GM18873 (cell line): Measurements from ENCODE around the gene GNG10.
"Not testable (repeated sequence)": the region's sequence is repeated elsewhere in the genome, so short reads cannot be mapped to it uniquely, and the experiment has no call there.

Experiments
- ATAC-seq: cut with Tn5 transposase; IDR thresholded peaks from one replicate; pipeline ENCODE4 v1.9.1; 2021; ENCODE audit warnings: mild to moderate bottlenecking, moderate library complexity, moderate number of reproducible peaks; ENCODE audit not compliant: unreplicated experiment, low FRiP score

The GNG10 gene

DNA sequence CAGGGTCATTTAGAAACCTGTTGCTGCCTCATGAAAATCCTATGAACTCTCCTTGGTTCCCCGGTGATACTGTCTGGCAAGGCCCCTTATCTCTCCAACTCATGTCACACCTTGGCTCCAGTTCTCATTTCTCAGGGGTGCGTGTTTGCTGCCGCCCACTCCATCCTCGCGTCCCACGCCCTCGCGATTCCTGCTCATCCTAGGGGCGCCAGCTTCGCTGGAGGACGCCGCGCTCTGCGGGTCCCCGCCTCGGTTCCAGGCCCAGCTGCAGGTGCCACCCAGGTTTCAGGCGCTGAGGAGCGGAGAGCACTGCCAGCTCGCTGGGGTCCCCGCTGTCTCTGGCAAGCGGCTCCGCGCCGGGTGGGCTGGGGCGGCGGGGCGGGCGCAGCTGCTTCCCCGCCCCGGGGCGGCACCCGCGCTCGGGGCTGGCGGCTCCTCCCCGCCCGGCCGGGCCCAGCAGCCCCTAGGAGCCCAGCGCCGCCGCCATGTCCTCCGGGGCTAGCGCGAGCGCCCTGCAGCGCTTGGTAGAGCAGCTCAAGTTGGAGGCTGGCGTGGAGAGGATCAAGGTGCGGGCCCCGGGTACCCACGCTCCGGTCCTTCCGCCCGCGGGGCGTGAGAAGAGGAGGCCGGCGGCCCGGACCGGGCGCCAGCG lies at the start of gene GNG10:
Gene GNG10, plus strand, starts transcription at position 456 of the 652 bp plus-strand sequence. Its CDS starts 30 bp downstream, at position 486.
- peak; percentile 46 for ATAC-seq

DNA sequence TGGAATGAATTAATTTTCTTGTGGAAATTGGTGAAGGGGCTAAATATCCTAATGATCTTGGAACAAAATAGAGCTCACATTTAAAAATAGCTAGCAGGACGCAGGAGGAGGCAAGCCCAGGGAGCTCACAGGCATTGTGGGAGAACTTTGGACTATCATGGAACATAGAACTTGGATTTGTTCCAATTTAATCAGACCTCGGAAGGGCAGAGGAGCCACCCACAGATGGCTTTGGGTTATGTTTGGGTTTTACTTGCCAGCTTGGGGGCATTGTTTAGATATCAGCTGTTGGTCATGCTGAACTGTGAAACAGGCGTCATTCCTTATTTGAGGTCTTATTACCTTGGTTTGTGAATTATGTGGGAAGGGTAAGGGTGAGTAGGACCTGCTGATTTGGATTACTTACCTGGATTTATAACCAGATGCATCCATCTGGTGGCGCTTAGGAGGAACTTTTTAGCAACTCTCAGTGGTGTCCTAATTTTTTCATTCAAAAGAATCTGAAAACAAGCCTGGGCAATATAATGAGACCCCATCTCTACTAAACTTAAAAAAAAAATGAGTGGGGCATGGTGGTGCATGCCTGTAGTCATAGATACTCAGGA lies 47.9 kb upstream of the GNG10 start:
- ATAC-seq: no peak

DNA sequence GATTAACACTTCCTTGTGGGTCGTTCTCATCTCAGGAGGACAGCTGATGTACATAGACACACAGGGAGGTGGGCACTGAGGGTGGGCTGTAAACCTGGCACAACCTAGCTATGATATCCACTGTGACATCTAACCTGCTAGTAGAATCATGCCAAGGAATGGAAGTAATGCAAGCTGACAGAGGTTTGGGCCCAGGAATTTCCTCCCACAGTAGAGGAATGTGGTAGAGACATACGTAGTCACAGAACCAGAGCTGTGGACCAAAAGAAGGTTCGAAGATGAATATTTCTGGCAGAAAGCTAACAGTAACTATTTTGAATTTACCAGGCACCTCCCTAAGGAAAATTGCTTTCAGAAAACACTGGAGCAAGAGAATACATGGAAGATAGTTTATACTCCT lies 45.5 kb upstream of the GNG10 start:
- no peak for ATAC-seq

DNA sequence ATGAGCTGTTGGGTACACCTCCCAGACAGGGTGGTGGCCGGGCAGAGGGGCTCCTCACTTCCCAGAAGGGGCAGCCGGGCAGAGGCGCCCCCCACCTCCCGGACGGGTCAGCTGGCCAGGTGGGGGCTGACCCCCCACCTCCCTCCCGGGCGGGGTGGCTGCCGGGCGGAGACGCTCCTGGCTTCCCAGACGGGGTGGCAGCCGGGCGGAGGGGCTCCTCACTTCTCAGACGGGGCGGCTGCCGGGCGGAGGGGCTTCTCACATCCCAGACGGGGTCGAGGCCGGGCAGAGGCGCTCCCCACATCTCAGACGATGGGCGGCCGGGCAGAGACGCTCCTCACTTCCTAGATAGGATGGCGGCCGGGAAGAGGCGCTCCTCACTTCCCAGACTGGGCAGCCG lies 44.1 kb upstream of the GNG10 start:
- ATAC-seq: not testable (repeated sequence)

DNA sequence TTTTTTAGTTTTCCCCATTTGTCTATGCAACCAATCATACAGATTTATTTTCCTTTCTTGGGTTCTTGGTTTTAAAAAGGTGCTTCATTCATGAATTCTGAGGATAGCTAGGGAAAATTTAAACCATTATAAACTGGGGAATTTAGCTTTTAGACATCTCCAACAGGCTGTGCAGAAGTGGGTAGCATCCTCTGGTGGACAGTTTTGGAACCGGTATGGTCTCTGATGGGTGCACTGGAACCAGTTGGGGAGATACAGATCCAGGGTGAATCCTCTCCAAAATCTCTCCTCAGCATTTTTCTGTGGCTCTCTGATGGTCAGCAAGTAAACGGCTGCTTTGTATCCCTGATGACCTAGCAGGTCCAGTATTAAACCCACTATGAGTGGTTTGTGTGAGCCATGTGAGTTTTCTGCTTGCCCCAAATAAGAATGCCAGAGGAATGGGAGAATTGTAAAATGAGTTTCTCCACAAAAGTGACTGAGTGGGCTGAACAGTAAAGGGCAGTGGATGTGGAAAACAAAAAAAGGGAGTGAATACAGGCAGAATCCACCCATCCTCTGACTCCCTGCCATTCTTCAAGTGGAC lies 39.4 kb upstream of the GNG10 start:
- no peak for ATAC-seq

DNA sequence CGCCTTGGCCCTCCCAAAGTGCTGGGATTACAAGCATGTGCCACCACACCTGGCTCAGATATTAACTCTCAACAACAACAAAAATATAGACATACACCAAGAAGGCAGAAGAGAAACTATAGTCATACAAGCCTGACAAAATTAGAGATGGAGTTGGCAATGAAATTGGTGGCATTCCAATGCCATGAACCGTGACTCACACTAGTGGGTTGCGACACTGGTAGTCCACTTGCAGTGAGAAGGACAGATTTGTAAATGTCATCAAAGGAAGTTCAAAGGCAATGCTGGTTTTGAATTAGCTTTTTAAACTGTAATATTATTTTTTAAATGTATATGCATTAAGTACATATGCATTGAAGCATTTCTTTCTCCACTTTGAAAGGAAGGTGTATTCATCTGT lies 38.8 kb upstream of the GNG10 start:
- no peak for ATAC-seq

DNA sequence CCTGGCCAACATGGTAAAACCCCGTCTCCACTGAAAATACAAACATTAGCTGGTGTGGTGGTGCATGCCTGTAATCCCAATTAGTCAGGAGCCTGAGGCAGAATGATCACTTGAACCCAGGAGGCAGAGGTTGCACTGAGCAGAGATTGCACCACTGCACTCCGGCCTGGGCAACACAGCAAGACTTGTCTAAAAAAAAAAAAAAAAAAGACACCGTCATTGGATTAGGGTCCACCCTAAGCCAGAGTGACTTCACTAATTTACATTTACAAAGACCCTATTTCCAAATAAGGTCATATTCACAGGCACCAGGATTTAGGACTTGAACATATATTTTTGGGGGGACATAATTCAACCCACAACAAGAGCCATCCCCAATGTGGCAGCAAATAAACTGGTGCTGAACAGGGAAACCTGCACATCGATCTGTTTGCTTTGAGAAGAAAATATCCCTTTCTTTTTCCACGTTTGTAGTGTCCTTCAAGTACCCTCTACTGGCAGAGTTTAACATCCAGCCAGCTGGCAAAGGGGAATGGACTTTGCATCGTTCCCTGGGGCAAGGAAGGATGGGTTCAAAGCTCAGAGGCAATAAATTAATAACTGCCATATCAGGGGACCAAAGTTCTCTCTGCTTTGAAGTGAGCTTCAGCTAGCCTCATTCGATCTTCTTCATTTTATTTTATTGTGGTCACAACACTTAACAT lies 34.0 kb upstream of the GNG10 start:
- no peak for ATAC-seq

DNA sequence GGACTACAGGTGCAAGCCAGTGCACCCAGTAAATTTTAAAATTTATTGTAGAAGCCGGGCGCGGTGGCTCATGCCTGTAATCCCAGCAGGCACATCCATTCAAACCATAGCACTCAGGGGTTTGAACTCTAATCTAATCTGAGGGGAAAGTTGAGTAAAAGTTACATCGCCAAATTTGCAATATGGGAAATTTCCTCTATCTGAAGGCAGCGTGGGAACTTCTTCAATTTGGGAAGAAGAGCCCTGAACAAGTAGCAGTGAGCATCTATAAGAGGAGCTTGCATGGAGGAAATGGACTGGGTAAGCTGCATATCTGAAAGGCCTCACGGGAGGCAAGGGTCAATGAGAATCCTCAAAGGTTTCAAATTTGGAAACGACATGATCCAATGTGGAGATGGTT lies 33.0 kb upstream of the GNG10 start:
- no peak for ATAC-seq

DNA sequence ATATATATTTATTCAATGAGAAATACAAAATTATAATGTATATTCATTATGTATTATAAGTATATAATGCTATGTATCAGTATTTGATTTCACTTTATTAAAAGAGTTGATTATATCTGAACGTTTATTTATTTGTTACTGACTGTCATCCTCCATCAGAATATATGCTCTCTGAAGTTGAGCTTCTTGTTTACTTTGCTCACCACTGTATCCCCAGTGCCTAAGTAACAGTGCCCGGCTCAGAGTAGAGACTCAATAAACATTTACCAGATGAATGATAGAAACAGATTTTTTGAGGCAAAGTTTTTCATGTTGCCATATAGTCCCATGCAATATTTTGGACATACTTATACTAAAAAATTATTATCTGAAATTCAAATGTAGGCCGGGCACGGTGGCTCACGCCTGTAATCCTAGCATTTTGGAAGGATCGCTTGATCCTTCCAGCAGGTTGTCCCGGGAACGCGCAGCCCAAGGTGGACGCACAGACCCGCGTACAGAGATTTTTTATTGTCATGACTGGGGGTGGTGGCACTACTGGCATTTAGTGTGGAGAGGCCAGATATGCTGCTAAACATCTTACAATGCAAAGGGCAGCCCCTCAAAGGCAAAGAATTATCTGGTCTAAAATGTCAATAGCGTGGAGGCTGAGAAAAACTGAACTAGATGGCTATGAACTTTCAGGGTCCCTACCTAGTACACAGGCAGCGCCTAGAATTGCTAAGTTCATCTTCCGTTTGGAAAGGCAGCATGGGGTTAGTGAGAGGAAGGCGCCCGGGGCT lies 31.0 kb upstream of the GNG10 start:
- no peak for ATAC-seq

DNA sequence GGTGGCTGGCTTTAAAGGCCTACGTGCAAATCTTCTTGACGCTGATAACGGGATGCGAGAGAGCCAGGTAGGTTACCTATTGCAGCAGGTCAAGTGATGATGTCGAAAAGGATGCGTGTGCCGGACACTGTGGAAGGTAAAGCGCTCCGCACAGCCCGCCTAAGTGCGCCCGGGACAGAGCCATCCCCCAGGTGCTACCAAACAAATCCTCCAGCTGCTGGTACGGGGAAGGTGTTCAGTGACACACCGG lies 30.5 kb upstream of the GNG10 start:
- no peak for ATAC-seq

DNA sequence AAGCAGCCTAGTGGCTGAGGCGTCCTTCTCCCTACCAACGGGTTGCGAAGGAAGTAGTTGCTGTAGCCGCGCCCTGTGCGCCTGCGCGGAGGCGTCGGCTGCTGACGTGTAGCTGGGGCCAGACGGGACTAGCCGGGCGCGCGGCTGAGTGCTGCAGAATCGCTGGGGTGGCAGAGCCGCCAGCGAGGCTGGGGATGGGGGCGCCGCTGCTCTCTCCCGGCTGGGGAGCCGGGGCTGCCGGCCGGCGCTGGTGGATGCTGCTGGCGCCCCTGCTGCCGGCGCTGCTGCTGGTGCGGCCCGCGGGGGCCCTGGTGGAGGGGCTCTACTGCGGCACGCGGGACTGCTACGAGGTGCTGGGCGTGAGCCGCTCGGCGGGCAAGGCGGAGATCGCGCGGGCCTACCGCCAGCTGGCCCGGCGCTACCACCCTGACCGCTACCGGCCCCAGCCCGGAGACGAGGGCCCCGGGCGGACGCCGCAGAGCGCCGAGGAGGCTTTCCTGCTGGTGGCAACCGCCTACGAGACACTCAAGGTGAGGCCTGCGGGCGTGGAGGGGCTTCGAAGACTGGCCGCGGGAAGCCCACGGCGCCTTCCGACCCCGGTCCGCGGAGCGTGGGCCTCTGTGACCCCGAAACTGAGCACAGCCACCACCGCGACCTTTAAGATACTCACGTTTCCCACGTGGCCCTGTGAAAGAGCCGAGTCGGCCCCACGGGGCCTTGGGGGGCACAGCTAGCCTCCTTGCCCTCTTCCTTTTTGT lies 30.0 kb upstream of the GNG10 start, which contains the start of gene DNAJC25:
Gene DNAJC25, plus strand, starts transcription at position 121 of the 758 bp plus-strand sequence. Its CDS starts 74 bp downstream, at position 195.
- peak; percentile 96 for ATAC-seq

DNA sequence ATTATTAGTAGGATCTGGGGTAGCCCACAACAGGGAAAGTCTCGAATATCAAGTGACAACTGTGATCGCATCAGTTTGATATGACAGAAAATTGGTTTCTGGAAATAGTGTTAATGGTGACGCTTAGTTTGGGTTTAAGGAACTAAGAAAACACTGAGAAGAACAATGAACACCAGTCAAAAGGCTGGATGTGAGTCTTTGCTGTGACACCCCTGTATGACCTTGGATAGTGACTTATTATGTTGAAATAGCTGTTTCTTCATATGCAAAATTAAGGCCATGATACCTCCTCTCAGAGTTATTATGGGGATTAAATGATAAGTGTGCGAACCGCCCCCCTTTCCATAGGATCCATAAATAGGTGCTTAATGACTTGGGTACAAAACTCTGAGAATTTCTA lies 29.3 kb upstream of the GNG10 start:
- ATAC-seq: no peak

DNA sequence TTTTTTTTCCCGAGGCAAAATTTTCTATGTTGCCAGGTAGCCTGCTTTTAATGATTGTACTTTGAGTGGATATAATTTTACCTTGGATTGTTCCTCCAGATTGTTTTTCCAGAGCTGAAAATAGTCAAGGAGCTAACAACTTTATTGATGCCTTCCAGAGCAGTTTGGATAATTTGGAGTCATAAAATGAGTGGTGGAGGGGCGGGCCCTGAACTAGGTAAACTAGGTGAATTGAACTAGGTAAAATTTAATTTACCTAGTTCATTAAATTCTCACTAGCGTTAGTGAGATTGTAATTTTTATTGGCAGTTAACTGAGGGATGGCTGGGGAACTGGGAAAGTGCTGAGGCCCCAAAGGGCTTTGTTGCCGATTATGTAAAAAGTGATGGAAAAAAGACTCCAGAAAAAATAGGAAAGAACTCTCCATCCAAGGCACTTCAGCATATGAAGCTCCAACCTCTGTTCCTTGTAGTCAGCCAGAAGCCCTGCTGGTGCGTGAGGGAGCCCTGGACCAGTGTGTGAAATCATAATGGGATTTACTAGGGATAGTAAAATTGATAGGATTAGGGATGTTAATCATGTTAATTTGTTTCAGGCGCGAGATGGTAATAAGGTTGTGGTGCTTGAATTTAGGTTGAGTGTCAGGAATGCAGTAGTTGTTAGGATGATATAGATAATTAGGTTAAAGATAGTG lies 28.6 kb upstream of the GNG10 start:
- ATAC-seq: no peak

DNA sequence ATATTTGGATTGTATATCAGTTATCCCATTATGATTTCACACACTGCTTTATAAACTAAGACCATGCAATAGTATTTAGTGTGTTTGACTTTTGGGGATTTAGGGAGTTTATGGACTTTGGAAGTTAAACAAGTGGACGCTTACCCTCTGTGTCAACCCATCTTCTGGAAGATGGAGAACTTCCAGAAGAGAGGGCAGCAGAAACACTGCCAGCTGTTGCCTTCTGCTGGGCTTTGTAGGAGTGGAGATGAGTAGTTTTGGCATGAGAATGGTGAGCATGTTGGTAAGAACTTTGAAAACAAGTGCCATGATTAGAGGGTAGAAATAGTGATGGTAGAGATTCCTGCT lies 28.0 kb upstream of the GNG10 start:
- no peak for ATAC-seq

DNA sequence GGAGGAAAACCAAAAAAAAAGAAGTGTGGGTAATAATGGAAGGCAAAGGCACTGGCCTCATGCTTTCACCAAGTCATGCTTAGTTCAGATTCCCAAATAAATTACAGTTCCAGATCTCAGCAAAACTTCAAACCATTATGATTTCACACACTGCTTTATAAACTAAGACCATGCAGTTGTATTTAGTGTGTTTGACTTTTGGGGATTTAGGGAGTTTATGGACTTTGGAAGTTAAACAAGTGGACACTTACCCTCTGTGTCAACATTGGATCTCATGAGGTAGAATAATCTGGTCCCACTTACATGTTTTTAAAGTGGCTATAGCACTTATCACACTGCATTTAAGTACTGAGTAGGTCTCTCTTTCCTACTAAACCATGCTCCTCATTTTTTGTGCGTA lies 26.5 kb upstream of the GNG10 start:
- no peak for ATAC-seq

DNA sequence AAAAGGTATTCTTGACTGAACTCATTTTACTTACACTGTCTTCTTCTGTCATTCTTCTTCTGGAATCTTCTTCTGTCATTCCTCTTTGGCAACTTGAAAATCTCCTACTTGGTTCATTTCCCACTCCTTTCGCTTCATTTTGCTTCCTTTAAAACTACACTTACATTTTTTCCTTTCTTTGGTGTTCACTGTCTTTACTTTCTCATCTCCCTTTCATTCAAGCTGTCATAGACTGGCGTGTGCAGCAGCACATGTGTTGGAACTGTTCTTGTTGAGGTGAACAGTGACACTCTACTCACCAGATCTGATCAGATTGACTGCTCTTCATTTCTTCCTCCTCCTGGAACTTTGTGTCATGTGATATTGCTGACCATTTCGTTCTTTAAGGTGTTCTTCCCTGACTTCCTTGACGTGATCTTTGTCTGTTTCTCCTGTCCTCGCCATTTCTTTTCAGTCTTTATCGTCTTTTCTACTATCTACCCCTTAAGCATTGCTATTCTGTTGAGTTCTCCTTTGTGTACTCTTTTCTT lies 23.9 kb upstream of the GNG10 start:
- ATAC-seq: no peak

DNA sequence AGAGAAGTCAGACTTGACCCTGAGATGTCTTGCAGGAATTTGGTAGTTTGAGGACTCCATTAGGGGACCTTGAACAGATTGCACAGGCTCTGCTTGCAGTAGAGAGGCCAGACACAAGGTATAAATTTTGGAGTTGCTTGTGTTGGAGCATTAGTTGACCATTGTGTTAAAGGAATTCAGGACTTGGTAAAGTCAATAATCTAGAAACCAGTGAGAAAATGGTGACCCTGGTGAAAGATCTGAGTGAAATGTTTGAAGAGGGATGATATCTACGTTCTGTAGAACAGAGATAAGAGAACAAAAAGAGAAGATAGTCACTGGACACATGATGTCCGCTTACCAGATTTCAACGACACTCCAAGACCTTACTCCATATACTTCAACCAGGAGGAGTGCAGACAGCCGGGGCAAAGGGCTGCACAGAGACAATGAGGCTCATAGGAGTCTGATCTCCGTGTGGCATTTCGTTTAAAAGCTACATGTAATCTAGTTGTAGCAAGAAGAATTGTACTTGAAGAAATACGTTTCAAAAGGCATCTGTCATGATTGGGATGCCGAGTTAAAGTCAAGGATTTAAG lies 17.1 kb upstream of the GNG10 start:
- no peak for ATAC-seq

DNA sequence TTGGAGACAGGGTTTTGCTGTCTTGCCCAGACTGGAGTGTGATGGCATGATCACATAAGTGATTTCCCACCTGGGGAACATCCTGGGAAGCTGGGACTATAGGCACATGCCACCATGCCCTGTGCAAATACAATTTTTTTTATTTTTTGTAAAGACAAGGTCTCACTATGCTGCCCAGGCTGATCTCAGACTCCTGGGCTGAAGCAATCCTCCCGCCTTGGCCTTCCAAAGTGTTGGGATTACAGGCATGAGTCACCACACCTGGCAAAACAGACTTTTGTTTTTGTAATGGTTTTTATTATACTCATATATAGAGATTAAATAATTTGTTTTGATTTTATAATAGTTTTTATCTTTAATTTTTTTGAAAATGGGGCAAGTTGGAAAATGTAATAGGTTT lies 15.6 kb upstream of the GNG10 start:
- ATAC-seq: no peak

DNA sequence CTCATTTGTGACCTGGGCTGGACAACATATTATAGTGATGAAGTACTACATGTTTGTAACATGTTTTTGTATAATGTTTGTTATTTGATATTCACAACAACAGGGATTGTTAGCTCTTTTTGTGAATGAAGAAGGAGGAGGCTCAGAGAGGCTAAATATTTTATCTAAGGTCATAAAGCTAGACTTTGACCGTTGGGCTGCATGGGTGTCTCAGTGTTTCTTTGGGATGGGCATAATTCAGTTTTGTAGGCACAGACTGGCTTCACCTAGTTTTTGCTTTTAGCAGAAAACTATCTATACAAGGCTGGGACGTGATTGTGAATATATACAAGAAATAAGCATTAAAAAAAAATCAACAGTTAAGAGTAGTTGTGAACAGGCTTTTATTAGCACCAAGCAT lies 15.0 kb upstream of the GNG10 start:
- ATAC-seq: no peak
